ENCODE measurements around the gene TIGD1. TPM values are rescaled to one million over a fixed set of nuclear protein-coding genes. Genes with fewer than 3 reads are reported as not detected.
"Not testable (repeated sequence)": the region's sequence is repeated elsewhere in the genome, so short reads cannot be mapped to it uniquely, and the experiment has no call there.

TIGD1 gene
- polyA plus RNA-seq, 10 donors: 4.3 to 8.6 (median 6.2) TPM

GRCh38 chr2:232573771-232574435 lies 23.5 kb upstream of the TIGD1 start:
- no peak for DNase-seq

- no peak for DNase-seq
These were observed 22.7 kb upstream of the TIGD1 start for GRCh38 chr2:232573042-232573441.

- no peak for DNase-seq
These were observed 20.7 kb upstream of the TIGD1 start for GRCh38 chr2:232571026-232571474.

- not testable (repeated sequence) for DNase-seq
These were observed 20.1 kb upstream of the TIGD1 start for GRCh38 chr2:232570481-232570880.

GRCh38 chr2:232569541-232569940 lies 19.2 kb upstream of the TIGD1 start:
- DNase-seq: no peak

- no peak for DNase-seq
These were observed 17.8 kb upstream of the TIGD1 start for GRCh38 chr2:232568161-232568560.

- DNase-seq: no peak
These were observed 17.4 kb upstream of the TIGD1 start for GRCh38 chr2:232567721-232568120.

GRCh38 chr2:232563580-232563979 lies 13.2 kb upstream of the TIGD1 start:
- DNase-seq: no peak

- no peak for DNase-seq
These were observed 12.3 kb upstream of the TIGD1 start for GRCh38 chr2:232562515-232563151.

GRCh38 chr2:232556426-232556825 lies 6.1 kb upstream of the TIGD1 start:
- DNase-seq: no peak

GRCh38 chr2:232551776-232552175 lies 1.4 kb upstream of the TIGD1 start:
- DNase-seq: no peak

- no peak for DNase-seq
These were observed 887 bp upstream of the TIGD1 start for GRCh38 chr2:232551250-232551638.

GRCh38 chr2:232549655-232550353 lies 553 bp downstream of the TIGD1 start:
- DNase-seq: no peak

GRCh38 chr2:232547991-232548390 lies 2.4 kb downstream of the TIGD1 start:
- DNase-seq: no peak

GRCh38 chr2:232545511-232546375 lies 4.6 kb downstream of the TIGD1 start:
- DNase-seq: no peak

GRCh38 chr2:232544674-232545073 lies 5.7 kb downstream of the TIGD1 start:
- no peak for DNase-seq

GRCh38 chr2:232543928-232544631 lies 6.3 kb downstream of the TIGD1 start:
- DNase-seq: no peak

- no peak for DNase-seq
These were observed 6.9 kb downstream of the TIGD1 start for GRCh38 chr2:232543491-232543890.

- no peak for DNase-seq
These were observed 7.5 kb downstream of the TIGD1 start for GRCh38 chr2:232542715-232543467.

GRCh38 chr2:232541961-232542714 lies 8.2 kb downstream of the TIGD1 start:
- no peak for DNase-seq

Measured in muscle of back (tissue), 11 donors.